OCI-LY3 (cell line): ENCODE results near the gene TRABD2A.

ENCODE experiments used
- CTCF ChIP-seq: fragments of 200-600, 300-600 bp; sonication (generic); IDR thresholded peaks from 2 replicates; pipeline ENCODE4 v1.5.1; 2014; ENCODE audit warnings: antibody characterized with exemption, low read length, low read depth
- EZH2phosphoT487 ChIP-seq: fragments of 200-600 bp; shearing (Covaris generic); IDR thresholded peaks from 2 replicates; pipeline ENCODE4 v1.6.1; 2018; ENCODE audit warnings: antibody characterized with exemption, mixed run types, low read depth

- no peak for TF ChIP-seq CTCF
- TF ChIP-seq EZH2phosphoT487, result no peak
These were observed 2.4 kb downstream of the TRABD2A start for GRCh38 chr2:84878459-84878858.
